NT2/D1 (cell line): ENCODE data around the gene SLC5A4.
"Not testable (repeated sequence)": the region's sequence is repeated elsewhere in the genome, so short reads cannot be mapped to it uniquely, and the experiment has no call there.

Experiments
- SUZ12 ChIP-seq: IDR thresholded peaks from 2 replicates; pipeline ENCODE4 v1.6.1; 2011; ENCODE audit not compliant: insufficient read length, insufficient read depth; ENCODE audit errors: extremely low read depth
- YY1 ChIP-seq: IDR thresholded peaks from 2 replicates; pipeline ENCODE4 v1.6.1; 2011; ENCODE audit not compliant: insufficient read length, insufficient read depth
- ZNF274 ChIP-seq: IDR thresholded peaks from 2 replicates; pipeline ENCODE4 v1.6.1; 2011; ENCODE audit warnings: mild to moderate bottlenecking, low read depth, low read length

- not testable (repeated sequence) for TF ChIP-seq ZNF274, YY1, SUZ12
Measured at GRCh38 chr22:32275353-32275752, 20.2 kb upstream of the SLC5A4 start.
